HG03196 (cell line): ENCODE data around the gene RRAGD.

ENCODE experiments used
- ATAC-seq: cut with Tn5 transposase; IDR thresholded peaks from one replicate; pipeline ENCODE4 v1.9.1; 2021; ENCODE audit not compliant: unreplicated experiment

RRAGD gene

GRCh38 chr6:89412071-89413005 is at the start of gene RRAGD:
TSS of gene RRAGD (minus strand) at chr6:89412273. CDS start at chr6:89411993, 280 bp downstream.
- ATAC-seq, result peak; percentile 70

GRCh38 chr6:89460713-89461112 is 48.6 kb upstream of the RRAGD start:
- no peak for ATAC-seq

GRCh38 chr6:89459501-89459900 is 47.4 kb upstream of the RRAGD start:
- ATAC-seq, result no peak

- no peak for ATAC-seq
These were observed 46.6 kb upstream of the RRAGD start for GRCh38 chr6:89458704-89459103.

GRCh38 chr6:89454300-89454699 is 42.2 kb upstream of the RRAGD start:
- no peak for ATAC-seq

GRCh38 chr6:89452281-89452680 is 40.2 kb upstream of the RRAGD start:
- ATAC-seq, result no peak

- no peak for ATAC-seq
These were observed 37.1 kb upstream of the RRAGD start for GRCh38 chr6:89449193-89449592.

- no peak for ATAC-seq
These were observed 31.6 kb upstream of the RRAGD start for GRCh38 chr6:89443658-89444057.

GRCh38 chr6:89440200-89440599 is 28.1 kb upstream of the RRAGD start:
- no peak for ATAC-seq

- no peak for ATAC-seq
These were observed 26.9 kb upstream of the RRAGD start for GRCh38 chr6:89439014-89439413.

GRCh38 chr6:89438248-89438647 is 26.2 kb upstream of the RRAGD start:
- no peak for ATAC-seq

GRCh38 chr6:89436226-89436625 is 24.2 kb upstream of the RRAGD start:
- no peak for ATAC-seq

- no peak for ATAC-seq
These were observed 22.9 kb upstream of the RRAGD start for GRCh38 chr6:89434954-89435353.

GRCh38 chr6:89434150-89434499 is 22.1 kb upstream of the RRAGD start:
- ATAC-seq, result no peak

- no peak for ATAC-seq
These were observed 21.4 kb upstream of the RRAGD start for GRCh38 chr6:89433252-89434149.

- ATAC-seq, result peak; percentile 86
These were observed 20.8 kb upstream of the RRAGD start, which contains the start of gene ANKRD6 for GRCh38 chr6:89432875-89433251. TSS of gene ANKRD6 (plus strand) at chr6:89433152. CDS start at chr6:89566977, 133,825 bp downstream.

- no peak for ATAC-seq
These were observed 18.3 kb upstream of the RRAGD start for GRCh38 chr6:89430201-89430962.

GRCh38 chr6:89416796-89417195 is 4.7 kb upstream of the RRAGD start:
- no peak for ATAC-seq

GRCh38 chr6:89415185-89415584 is 3.1 kb upstream of the RRAGD start:
- ATAC-seq, result no peak

- ATAC-seq, result no peak
These were observed 2.1 kb upstream of the RRAGD start for GRCh38 chr6:89414215-89414614.

GRCh38 chr6:89413006-89413400 is 930 bp upstream of the RRAGD start:
- ATAC-seq, result no peak
